ENCODE results near the gene APBB1IP. TPM values are rescaled to one million over a fixed set of nuclear protein-coding genes. Genes with fewer than 3 reads are reported as not detected.

Gene APBB1IP
- total RNA-seq, 1 experiment from 2014 or later = not detected

DNA sequence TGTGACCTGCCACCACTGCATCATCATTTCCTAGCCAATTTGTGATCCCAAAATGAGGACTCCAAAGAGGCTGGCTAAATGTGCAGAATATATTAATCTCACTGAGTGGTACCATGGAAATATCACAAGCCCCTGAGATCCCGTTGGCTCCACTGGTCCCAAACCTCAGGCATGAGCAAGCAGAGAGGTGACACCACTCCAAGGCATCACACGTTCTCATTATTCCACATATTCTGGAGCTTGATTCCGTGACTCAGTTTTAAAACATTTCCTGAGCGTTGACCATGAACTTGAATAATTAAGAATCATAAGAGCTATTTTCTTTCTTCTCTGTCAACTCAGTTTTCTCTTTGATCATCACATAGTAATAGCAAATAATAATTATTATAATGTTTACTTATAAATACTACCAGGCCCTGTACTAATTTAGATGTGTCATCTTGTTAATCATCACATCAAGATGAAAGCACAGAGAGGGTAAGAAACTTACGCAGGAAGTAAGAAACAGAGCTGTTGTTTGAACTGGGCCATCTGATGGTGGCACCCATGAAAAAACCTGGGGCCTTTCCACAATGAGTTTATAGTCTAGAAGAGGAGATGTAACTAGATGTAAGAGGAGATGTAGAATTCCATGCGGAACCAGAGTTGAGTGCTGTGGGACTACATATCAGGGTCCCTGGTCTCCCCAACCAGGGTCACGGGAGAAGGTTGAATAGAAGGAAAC is 3.5 kb downstream of the APBB1IP start:
- Mint-ChIP-seq H3K27me3 (ENCODE audit: low read depth) (peaks cover 28% of the 10 kb centered on the region), H3K4me1 (0 out of 4 replicates have a peak, but pooled peaks cover 0 to 4% of the 10 kb centered on the region in 2 experiments), H3K4me3 (no peak overlapping the region), H3K27ac (no peak overlapping the region), H3K9me3 (no peaks in the 10 kb centered on the region), H3K36me3 (ENCODE audit: insufficient read depth in 1 of 3, low read depth in 3 of 3) (no peaks in the 10 kb centered on the region)
- WGBS (ENCODE audit: extremely low coverage, insufficient read length, low lambda C conversion rate) = no CpG with 5 or more reads among the region's 7 CpGs
- H3K4ac ChIP-seq (ENCODE audit: low read depth, low read length) = no peak overlapping the region
- H2BK20ac ChIP-seq (ENCODE audit: low read depth, low read length, poor library complexity, severe bottlenecking) = no peak overlapping the region
- no peaks in the 10 kb centered on the region for H3K79me1 ChIP-seq (ENCODE audit: insufficient read depth, low read depth, low read length, poor library complexity, severe bottlenecking)
- no peak overlapping the region for H3K14ac ChIP-seq (ENCODE audit: insufficient read depth, low read length)
- no peak overlapping the region for H3T11ph ChIP-seq (ENCODE audit: low read length)
- H3K4me1 ChIP-seq (ENCODE audit: insufficient read depth, low read length) = no peaks in the 10 kb centered on the region
- H3K27ac ChIP-seq (ENCODE audit: insufficient read length, low read depth, low read length) = no peak overlapping the region
- H3K23ac ChIP-seq (ENCODE audit: insufficient read length, low read depth, low read length) = no peak overlapping the region
- no peak overlapping the region for H2AK5ac ChIP-seq (ENCODE audit: insufficient read length, low read length)
- no peak overlapping the region for H3K56ac ChIP-seq (ENCODE audit: insufficient read length, low read depth, low read length)
- DNase-seq = no peak
- H4K5ac ChIP-seq (ENCODE audit: insufficient read length, low read depth, low read length) = no peak overlapping the region
- no peak overlapping the region for H2BK15ac ChIP-seq (ENCODE audit: low read depth, low read length)
- TF ChIP-seq, protein P1, sequence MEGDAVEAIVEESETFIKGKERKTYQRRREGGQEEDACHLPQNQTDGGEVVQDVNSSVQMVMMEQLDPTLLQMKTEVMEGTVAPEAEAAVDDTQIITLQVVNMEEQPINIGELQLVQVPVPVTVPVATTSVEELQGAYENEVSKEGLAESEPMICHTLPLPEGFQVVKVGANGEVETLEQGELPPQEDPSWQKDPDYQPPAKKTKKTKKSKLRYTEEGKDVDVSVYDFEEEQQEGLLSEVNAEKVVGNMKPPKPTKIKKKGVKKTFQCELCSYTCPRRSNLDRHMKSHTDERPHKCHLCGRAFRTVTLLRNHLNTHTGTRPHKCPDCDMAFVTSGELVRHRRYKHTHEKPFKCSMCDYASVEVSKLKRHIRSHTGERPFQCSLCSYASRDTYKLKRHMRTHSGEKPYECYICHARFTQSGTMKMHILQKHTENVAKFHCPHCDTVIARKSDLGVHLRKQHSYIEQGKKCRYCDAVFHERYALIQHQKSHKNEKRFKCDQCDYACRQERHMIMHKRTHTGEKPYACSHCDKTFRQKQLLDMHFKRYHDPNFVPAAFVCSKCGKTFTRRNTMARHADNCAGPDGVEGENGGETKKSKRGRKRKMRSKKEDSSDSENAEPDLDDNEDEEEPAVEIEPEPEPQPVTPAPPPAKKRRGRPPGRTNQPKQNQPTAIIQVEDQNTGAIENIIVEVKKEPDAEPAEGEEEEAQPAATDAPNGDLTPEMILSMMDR (conservative IDR thresholded peaks at IDR 0.05) = no peak
- H4K91ac ChIP-seq (ENCODE audit: insufficient read length, low read depth, low read length) = no peak overlapping the region
- H3K9me3 ChIP-seq (ENCODE audit: control insufficient read depth, low read depth, low read length) = no peaks in the 10 kb centered on the region
- no peak overlapping the region for H3K18ac ChIP-seq (ENCODE audit: insufficient read length, low read depth, low read length)
- no peaks in the 10 kb centered on the region for H3K79me2 ChIP-seq (ENCODE audit: insufficient read depth, low read length)
- H2BK5ac ChIP-seq (ENCODE audit: insufficient read length, low read length) = no peak overlapping the region
- H3K27me3 ChIP-seq (ENCODE audit: insufficient read depth, low read length) = peaks cover 2% of the 10 kb centered on the region; the same call in 1 of the 2 replicates
- H3K9ac ChIP-seq (ENCODE audit: extremely low read depth, insufficient read length, low read length) = no peak overlapping the region
- H2BK120ac ChIP-seq (ENCODE audit: low read depth, low read length, poor library complexity, severe bottlenecking) = no peak overlapping the region
- no peak overlapping the region for H3K4me2 ChIP-seq (ENCODE audit: insufficient read depth, insufficient read length, low read length)
- H4K8ac ChIP-seq (replicated peaks; ENCODE audit: insufficient read length, low read depth, low read length) = no peak overlapping the region
- H3K23me2 ChIP-seq (ENCODE audit: insufficient read length, low read depth, low read length, poor library complexity, severe bottlenecking) = peaks cover 4% of the 10 kb centered on the region
- no peak overlapping the region for H2BK12ac ChIP-seq (ENCODE audit: insufficient read length, low read depth, low read length)
- no peaks in the 10 kb centered on the region for H4K20me1 ChIP-seq (ENCODE audit: control insufficient read depth, insufficient read depth, insufficient read length)
- no peak overlapping the region for H2AFZ ChIP-seq (ENCODE audit: low read length)

Measured in H9 (cell line).